ENCODE results near the gene KLHL11. TPM values are rescaled to one million over a fixed set of nuclear protein-coding genes. Genes with fewer than 3 reads are reported as not detected.
"Not testable (repeated sequence)": the region's sequence is repeated elsewhere in the genome, so short reads cannot be mapped to it uniquely, and the experiment has no call there.

KLHL11 gene
- polyA plus RNA-seq, 3 donors, result 3.0 to 4.1 (median 3.4) TPM

GRCh38 chr17:41835800-41836549 lies 29.2 kb downstream of the KLHL11 start, which contains the start of gene NT5C3B:
Gene NT5C3B (minus strand): TSS chr17:41836232. CDS start chr17:41836193, 39 bp downstream.
- Mint-ChIP-seq H3K4me1 (peaks cover 12% of the 10 kb centered on the region), H3K27ac (peak within 1 kb of the TSS in 2 of 7 donors; percentile 30 to 57), H3K9me3 (peaks cover 0 to 3% (median 0%) of the 10 kb centered on the region in 7 donors), H3K36me3 (peaks cover 3 to 4% of the 10 kb centered on the region in 2 donors), H3K4me3 (peak within 1 kb of the TSS; percentile 79 to 90), H3K27me3 (ENCODE audit: low read depth in 3 of 3) (peaks cover 22 to 34% (median 25%) of the 10 kb centered on the region in 3 donors)
- Histone ChIP-seq H3K4me3 (replicated peaks in 1 of 3; ENCODE audit: low read depth in 2 of 3, low read length in 3 of 3) (peak within 1 kb of the TSS; percentile 44 to 86 (median 75)), H2AFZ (ENCODE audit: insufficient read depth, low read depth, low read length, poor library complexity, severe bottlenecking) (peak within 1 kb of the TSS; percentile 98), H3K79me2 (ENCODE audit: insufficient read depth, low read length) (no peaks in the 10 kb centered on the region), H3K27ac (ENCODE audit: low read depth in 1 of 2, low read length in 2 of 2) (no peak within 1 kb of the TSS), H3K9ac (ENCODE audit: insufficient read depth, low read length, poor library complexity, severe bottlenecking) (peak within 1 kb of the TSS; percentile 74), H3K4me2 (replicated peaks; ENCODE audit: extremely low read depth, low read length, poor library complexity, severe bottlenecking) (peak within 1 kb of the TSS; percentile 99), H3K36me3 (replicated peaks in 1 of 2; ENCODE audit: control insufficient read depth in 1 of 2, insufficient read depth in 2 of 2, low read length in 2 of 2) (no peaks in the 10 kb centered on the region), H3K4me1 (ENCODE audit: control insufficient read depth in 1 of 2, insufficient read depth in 2 of 2, low read length in 2 of 2) (peaks cover 11 to 16% of the 10 kb centered on the region in 2 donors), H4K20me1 (ENCODE audit: insufficient read depth, low read length) (no peaks in the 10 kb centered on the region), H3K27me3 (ENCODE audit: control insufficient read depth in 2 of 2, insufficient read depth in 2 of 2, low read length in 2 of 2) (peaks cover 2 to 8% of the 10 kb centered on the region in 2 donors), H3K9me3 (replicated peaks in 1 of 2; ENCODE audit: control insufficient read depth in 1 of 2, insufficient read depth in 1 of 2, low read length in 2 of 2) (no peaks in the 10 kb centered on the region)
- intact Hi-C loops (cut with micrococcal nuclease), result no loop called here
- peak in 1 of 3 donors; percentile 21 for DNase-seq
- WGBS (ENCODE audit: insufficient coverage), result under 1% methylated on average over 44 of the region's 72 CpGs
- no peak for TF ChIP-seq CTCF (IDR thresholded peaks at IDR 0.05)

GRCh38 chr17:41835214-41835799 lies 29.9 kb downstream of the KLHL11 start:
- Mint-ChIP-seq H3K36me3 (peaks cover 3 to 4% of the 10 kb centered on the region in 2 donors), H3K27ac (peak overlapping the region in 2 of 7 donors; percentile 30 to 57), H3K27me3 (ENCODE audit: low read depth in 3 of 3) (peaks cover 21 to 34% (median 25%) of the 10 kb centered on the region in 3 donors), H3K4me3 (peak overlapping the region; percentile 79 to 90), H3K4me1 (peaks cover 12% of the 10 kb centered on the region), H3K9me3 (peaks cover 0 to 3% (median 0%) of the 10 kb centered on the region in 7 donors)
- H2AFZ ChIP-seq (ENCODE audit: insufficient read depth, low read depth, low read length, poor library complexity, severe bottlenecking), result peak overlapping the region; percentile 98
- intact Hi-C loops (cut with micrococcal nuclease), result no loop called here
- no peaks in the 10 kb centered on the region for H3K9me3 ChIP-seq (replicated peaks in 1 of 2; ENCODE audit: control insufficient read depth in 1 of 2, insufficient read depth in 1 of 2, low read length in 2 of 2)
- peaks cover 2 to 8% of the 10 kb centered on the region in 2 donors for H3K27me3 ChIP-seq (ENCODE audit: control insufficient read depth in 2 of 2, insufficient read depth in 2 of 2, low read length in 2 of 2)
- H3K36me3 ChIP-seq (replicated peaks in 1 of 2; ENCODE audit: control insufficient read depth in 1 of 2, insufficient read depth in 2 of 2, low read length in 2 of 2), result peaks cover 0 to 5% of the 10 kb centered on the region in 2 donors
- H3K27ac ChIP-seq (ENCODE audit: low read depth in 1 of 2, low read length in 2 of 2), result no peak overlapping the region
- H3K4me3 ChIP-seq (replicated peaks in 1 of 3; ENCODE audit: low read depth in 2 of 3, low read length in 3 of 3), result peak overlapping the region; percentile 44 to 86 (median 75)
- TF ChIP-seq CTCF (IDR thresholded peaks at IDR 0.05), result no peak
- WGBS (ENCODE audit: insufficient coverage), result 5% methylated on average over 8 of the region's 13 CpGs
- no peaks in the 10 kb centered on the region for H4K20me1 ChIP-seq (ENCODE audit: insufficient read depth, low read length)
- no peaks in the 10 kb centered on the region for H3K79me2 ChIP-seq (ENCODE audit: insufficient read depth, low read length)
- H3K9ac ChIP-seq (ENCODE audit: insufficient read depth, low read length, poor library complexity, severe bottlenecking), result peak overlapping the region; percentile 74
- H3K4me2 ChIP-seq (replicated peaks; ENCODE audit: extremely low read depth, low read length, poor library complexity, severe bottlenecking), result peak overlapping the region; percentile 99
- peak; percentile 20 to 47 (median 31) for DNase-seq
- peaks cover 11 to 16% of the 10 kb centered on the region in 2 donors for H3K4me1 ChIP-seq (ENCODE audit: control insufficient read depth in 1 of 2, insufficient read depth in 2 of 2, low read length in 2 of 2)

- intact Hi-C loops (cut with micrococcal nuclease); H4K20me1 ChIP-seq (ENCODE audit: insufficient read depth, low read length); H3K4me3 ChIP-seq (replicated peaks in 1 of 3; ENCODE audit: low read depth in 2 of 3, low read length in 3 of 3); H2AFZ ChIP-seq (ENCODE audit: insufficient read depth, low read depth, low read length, poor library complexity, severe bottlenecking); H3K27me3 Mint-ChIP-seq (ENCODE audit: low read depth in 3 of 3); H3K4me1 Mint-ChIP-seq; H3K79me2 ChIP-seq (ENCODE audit: insufficient read depth, low read length); H3K27ac ChIP-seq (ENCODE audit: low read depth in 1 of 2, low read length in 2 of 2); H3K27me3 ChIP-seq (ENCODE audit: control insufficient read depth in 2 of 2, insufficient read depth in 2 of 2, low read length in 2 of 2); H3K4me1 ChIP-seq (ENCODE audit: control insufficient read depth in 1 of 2, insufficient read depth in 2 of 2, low read length in 2 of 2); DNase-seq; H3K9me3 ChIP-seq (replicated peaks in 1 of 2; ENCODE audit: control insufficient read depth in 1 of 2, insufficient read depth in 1 of 2, low read length in 2 of 2); H3K9ac ChIP-seq (ENCODE audit: insufficient read depth, low read length, poor library complexity, severe bottlenecking); H3K4me2 ChIP-seq (replicated peaks; ENCODE audit: extremely low read depth, low read length, poor library complexity, severe bottlenecking); H3K4me3 Mint-ChIP-seq; H3K9me3 Mint-ChIP-seq: not testable (repeated sequence)
- H3K27ac Mint-ChIP-seq, result peak overlapping the region in 1 of 7 donors; percentile 46
- H3K36me3 ChIP-seq (replicated peaks in 1 of 2; ENCODE audit: control insufficient read depth in 1 of 2, insufficient read depth in 2 of 2, low read length in 2 of 2), result peaks cover 9 to 11% of the 10 kb centered on the region in 2 donors
- peaks cover 9 to 11% of the 10 kb centered on the region in 2 donors for H3K36me3 Mint-ChIP-seq
- 81% methylated on average over 10 of the region's 10 CpGs for WGBS (ENCODE audit: insufficient coverage)
These were observed 35.3 kb downstream of the KLHL11 start for GRCh38 chr17:41829961-41830360.

All from CD14-positive monocyte (primary cell).